ENCODE results near the gene ENAH. TPM values are rescaled to one million over a fixed set of nuclear protein-coding genes. Genes with fewer than 3 reads are reported as not detected.

The ENAH gene
- total RNA-seq, 1 experiment from 2014 or later = 285 TPM

- no peak overlapping the region for H3K27ac ChIP-seq (ENCODE audit: insufficient read length, low read depth, low read length)
- Mint-ChIP-seq H3K27ac (no peak overlapping the region), H3K4me3 (no peak overlapping the region), H3K4me1 (peaks cover 7 to 9% of the 10 kb centered on the region in 2 experiments; a peak in 2 of 4 replicates), H3K27me3 (ENCODE audit: low read depth) (no peaks in the 10 kb centered on the region), H3K36me3 (ENCODE audit: insufficient read depth in 1 of 3, low read depth in 3 of 3) (peaks cover 42 to 69% (median 62%) of the 10 kb centered on the region in 3 experiments), H3K9me3 (peaks cover 4 to 12% of the 10 kb centered on the region in 2 experiments; a peak in 4 of 5 replicates)
- TF ChIP-seq CTCF (conservative IDR thresholded peaks at IDR 0.05) = no peak
- no CpG with 5 or more reads among the region's 5 CpGs for WGBS (ENCODE audit: extremely low coverage, insufficient read length, low lambda C conversion rate)
- H3K23ac ChIP-seq (ENCODE audit: insufficient read length, low read depth, low read length) = no peak overlapping the region
- H4K8ac ChIP-seq (replicated peaks; ENCODE audit: insufficient read length, low read depth, low read length) = no peak overlapping the region
- H3K4ac ChIP-seq (ENCODE audit: low read depth, low read length) = no peak overlapping the region
- H3K4me1 ChIP-seq (ENCODE audit: insufficient read depth, low read length) = no peaks in the 10 kb centered on the region
- H3K9ac ChIP-seq (ENCODE audit: extremely low read depth, insufficient read length, low read length) = no peak overlapping the region
- no peak overlapping the region for H4K91ac ChIP-seq (ENCODE audit: insufficient read length, low read depth, low read length)
- H3K18ac ChIP-seq (ENCODE audit: insufficient read length, low read depth, low read length) = no peak overlapping the region
- no peak overlapping the region for H2AK5ac ChIP-seq (ENCODE audit: insufficient read length, low read length)
- H3K27me3 ChIP-seq (ENCODE audit: insufficient read depth, low read length) = no peaks in the 10 kb centered on the region
- H3K14ac ChIP-seq (ENCODE audit: insufficient read depth, low read length) = no peak overlapping the region
- no peak overlapping the region for H2BK120ac ChIP-seq (ENCODE audit: low read depth, low read length, poor library complexity, severe bottlenecking)
- no peak overlapping the region for H2BK15ac ChIP-seq (ENCODE audit: low read depth, low read length)
- peaks cover 2% of the 10 kb centered on the region; the same call in 1 of the 2 replicates for H3K79me2 ChIP-seq (ENCODE audit: insufficient read depth, low read length)
- no peak overlapping the region for H3K4me2 ChIP-seq (ENCODE audit: insufficient read depth, insufficient read length, low read length)
- H2AFZ ChIP-seq (ENCODE audit: low read length) = no peak overlapping the region
- no peaks in the 10 kb centered on the region for H3K9me3 ChIP-seq (ENCODE audit: control insufficient read depth, low read depth, low read length)
- no peaks in the 10 kb centered on the region for H3K23me2 ChIP-seq (ENCODE audit: insufficient read length, low read depth, low read length, poor library complexity, severe bottlenecking)
- peaks cover 6% of the 10 kb centered on the region for H3K79me1 ChIP-seq (ENCODE audit: insufficient read depth, low read depth, low read length, poor library complexity, severe bottlenecking)
- H3T11ph ChIP-seq (ENCODE audit: low read length) = no peak overlapping the region
- H2BK5ac ChIP-seq (ENCODE audit: insufficient read length, low read length) = no peak overlapping the region
- no peaks in the 10 kb centered on the region for H4K20me1 ChIP-seq (ENCODE audit: control insufficient read depth, insufficient read depth, insufficient read length)
- H3K56ac ChIP-seq (ENCODE audit: insufficient read length, low read depth, low read length) = no peak overlapping the region
- H2BK20ac ChIP-seq (ENCODE audit: low read depth, low read length, poor library complexity, severe bottlenecking) = no peak overlapping the region
- H2BK12ac ChIP-seq (ENCODE audit: insufficient read length, low read depth, low read length) = no peak overlapping the region
- H4K5ac ChIP-seq (ENCODE audit: insufficient read length, low read depth, low read length) = no peak overlapping the region
- DNase-seq = no peak
Observed at GRCh38 chr1:225561675-225562074, 91.2 kb downstream of the ENAH start.
